ENCODE measurements around the gene NXPH1. TPM values are rescaled to one million over a fixed set of nuclear protein-coding genes. Genes with fewer than 3 reads are reported as not detected.

The NXPH1 gene
- polyA plus RNA-seq, 1 donor from 2014 or later, result 15.9 TPM

DNA sequence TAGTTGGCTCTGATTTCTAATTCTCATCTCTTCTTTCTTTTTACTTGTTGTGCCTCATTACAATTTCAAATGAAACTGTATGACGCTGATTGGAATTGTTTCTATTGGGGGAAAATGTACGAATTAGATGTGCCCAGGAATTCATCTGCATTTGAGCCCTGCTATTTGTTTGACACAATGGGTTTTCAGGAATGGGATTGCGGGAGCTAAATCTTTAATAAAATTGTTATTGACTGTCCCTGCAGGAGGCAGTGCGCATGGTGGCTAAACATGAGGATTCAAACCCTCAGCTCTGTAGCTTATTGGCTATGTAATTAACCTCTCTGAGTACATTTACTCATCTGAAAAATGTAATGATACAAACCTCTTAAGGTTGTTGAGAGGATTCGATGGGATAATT, 181.6 kb downstream of the NXPH1 start:
- Histone ChIP-seq H3K4me3 (ENCODE audit: low read length) (no peak overlapping the region), H3K4me2 (ENCODE audit: low read length) (no peak overlapping the region), H3K79me2 (replicated peaks; ENCODE audit: insufficient read depth, low read length) (no peaks in the 10 kb centered on the region), H3K9ac (ENCODE audit: low read length) (no peak overlapping the region), H3K27me3 (ENCODE audit: insufficient read depth, low read depth, low read length) (no peaks in the 10 kb centered on the region), H3K27ac (ENCODE audit: low read length) (no peak overlapping the region), H2AFZ (ENCODE audit: low read depth, low read length) (no peak overlapping the region), H3K9me2 (ENCODE audit: insufficient read depth, low read length) (no peaks in the 10 kb centered on the region), H3F3A (ENCODE audit: insufficient read depth, low read length, poor library complexity, severe bottlenecking) (no peaks in the 10 kb centered on the region), H3K9me3 (ENCODE audit: low read length) (no peaks in the 10 kb centered on the region), H4K20me1 (ENCODE audit: insufficient read depth) (no peaks in the 10 kb centered on the region), H3K36me3 (ENCODE audit: insufficient read depth, low read length) (no peaks in the 10 kb centered on the region)
- TF ChIP-seq, protein P1, sequence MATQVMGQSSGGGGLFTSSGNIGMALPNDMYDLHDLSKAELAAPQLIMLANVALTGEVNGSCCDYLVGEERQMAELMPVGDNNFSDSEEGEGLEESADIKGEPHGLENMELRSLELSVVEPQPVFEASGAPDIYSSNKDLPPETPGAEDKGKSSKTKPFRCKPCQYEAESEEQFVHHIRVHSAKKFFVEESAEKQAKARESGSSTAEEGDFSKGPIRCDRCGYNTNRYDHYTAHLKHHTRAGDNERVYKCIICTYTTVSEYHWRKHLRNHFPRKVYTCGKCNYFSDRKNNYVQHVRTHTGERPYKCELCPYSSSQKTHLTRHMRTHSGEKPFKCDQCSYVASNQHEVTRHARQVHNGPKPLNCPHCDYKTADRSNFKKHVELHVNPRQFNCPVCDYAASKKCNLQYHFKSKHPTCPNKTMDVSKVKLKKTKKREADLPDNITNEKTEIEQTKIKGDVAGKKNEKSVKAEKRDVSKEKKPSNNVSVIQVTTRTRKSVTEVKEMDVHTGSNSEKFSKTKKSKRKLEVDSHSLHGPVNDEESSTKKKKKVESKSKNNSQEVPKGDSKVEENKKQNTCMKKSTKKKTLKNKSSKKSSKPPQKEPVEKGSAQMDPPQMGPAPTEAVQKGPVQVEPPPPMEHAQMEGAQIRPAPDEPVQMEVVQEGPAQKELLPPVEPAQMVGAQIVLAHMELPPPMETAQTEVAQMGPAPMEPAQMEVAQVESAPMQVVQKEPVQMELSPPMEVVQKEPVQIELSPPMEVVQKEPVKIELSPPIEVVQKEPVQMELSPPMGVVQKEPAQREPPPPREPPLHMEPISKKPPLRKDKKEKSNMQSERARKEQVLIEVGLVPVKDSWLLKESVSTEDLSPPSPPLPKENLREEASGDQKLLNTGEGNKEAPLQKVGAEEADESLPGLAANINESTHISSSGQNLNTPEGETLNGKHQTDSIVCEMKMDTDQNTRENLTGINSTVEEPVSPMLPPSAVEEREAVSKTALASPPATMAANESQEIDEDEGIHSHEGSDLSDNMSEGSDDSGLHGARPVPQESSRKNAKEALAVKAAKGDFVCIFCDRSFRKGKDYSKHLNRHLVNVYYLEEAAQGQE (IDR thresholded peaks at IDR 0.05; ENCODE audit: borderline replicate concordance), result no peak
- TF ChIP-seq EZH2 (IDR thresholded peaks at IDR 0.05; ENCODE audit: borderline replicate concordance, insufficient read depth, low read length, poor library complexity, severe bottlenecking), result no peak
- TF ChIP-seq TAF1 (IDR thresholded peaks at IDR 0.05; ENCODE audit: low read depth), result no peak

DNA sequence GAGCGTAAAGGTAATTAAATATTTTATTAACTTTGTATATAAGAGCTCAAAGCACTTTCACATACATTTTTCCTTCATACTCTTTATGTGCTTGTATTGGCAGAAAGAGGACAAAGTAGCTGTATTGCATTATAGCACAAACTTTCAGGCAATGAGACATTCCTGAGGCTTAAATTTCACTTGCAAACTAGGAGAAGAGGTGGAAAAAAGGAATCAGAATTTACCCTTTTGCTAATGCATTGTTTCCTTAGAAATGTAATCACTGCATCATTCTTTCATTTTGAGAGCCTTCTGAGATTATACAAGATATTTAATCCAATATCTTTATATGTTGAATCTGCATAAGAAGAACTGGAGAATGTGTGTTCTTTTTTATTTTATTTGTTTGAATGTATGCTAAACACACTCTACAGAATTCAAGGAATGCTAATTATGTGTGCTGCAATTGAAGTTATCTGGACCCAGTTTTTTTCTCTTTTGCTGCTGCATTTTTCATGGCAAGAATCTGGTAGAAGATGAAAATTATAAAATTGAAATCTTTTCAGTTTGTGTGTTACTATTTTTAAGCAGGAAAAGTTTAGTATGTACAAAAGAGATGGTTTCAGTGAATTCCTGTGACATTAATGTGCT, 185.1 kb downstream of the NXPH1 start:
- no peak overlapping the region for H3K4me2 ChIP-seq (ENCODE audit: low read length)
- H4K20me1 ChIP-seq (ENCODE audit: insufficient read depth), result no peaks in the 10 kb centered on the region
- H3K9me3 ChIP-seq (ENCODE audit: low read length), result no peaks in the 10 kb centered on the region
- H3K9me2 ChIP-seq (ENCODE audit: insufficient read depth, low read length), result no peaks in the 10 kb centered on the region
- no peak overlapping the region for H3K4me3 ChIP-seq (ENCODE audit: low read length)
- H3K27me3 ChIP-seq (ENCODE audit: insufficient read depth, low read depth, low read length), result no peaks in the 10 kb centered on the region
- no peak for TF ChIP-seq EP300 (conservative IDR thresholded peaks at IDR 0.05; ENCODE audit: poor library complexity, severe bottlenecking)
- TF ChIP-seq, protein P2, sequence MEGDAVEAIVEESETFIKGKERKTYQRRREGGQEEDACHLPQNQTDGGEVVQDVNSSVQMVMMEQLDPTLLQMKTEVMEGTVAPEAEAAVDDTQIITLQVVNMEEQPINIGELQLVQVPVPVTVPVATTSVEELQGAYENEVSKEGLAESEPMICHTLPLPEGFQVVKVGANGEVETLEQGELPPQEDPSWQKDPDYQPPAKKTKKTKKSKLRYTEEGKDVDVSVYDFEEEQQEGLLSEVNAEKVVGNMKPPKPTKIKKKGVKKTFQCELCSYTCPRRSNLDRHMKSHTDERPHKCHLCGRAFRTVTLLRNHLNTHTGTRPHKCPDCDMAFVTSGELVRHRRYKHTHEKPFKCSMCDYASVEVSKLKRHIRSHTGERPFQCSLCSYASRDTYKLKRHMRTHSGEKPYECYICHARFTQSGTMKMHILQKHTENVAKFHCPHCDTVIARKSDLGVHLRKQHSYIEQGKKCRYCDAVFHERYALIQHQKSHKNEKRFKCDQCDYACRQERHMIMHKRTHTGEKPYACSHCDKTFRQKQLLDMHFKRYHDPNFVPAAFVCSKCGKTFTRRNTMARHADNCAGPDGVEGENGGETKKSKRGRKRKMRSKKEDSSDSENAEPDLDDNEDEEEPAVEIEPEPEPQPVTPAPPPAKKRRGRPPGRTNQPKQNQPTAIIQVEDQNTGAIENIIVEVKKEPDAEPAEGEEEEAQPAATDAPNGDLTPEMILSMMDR (IDR thresholded peaks at IDR 0.05; ENCODE audit: poor library complexity, severe bottlenecking), result no peak
- TF ChIP-seq SMC3 (conservative IDR thresholded peaks at IDR 0.05; ENCODE audit: poor library complexity), result no peak
- no peak for TF ChIP-seq RAD21 (conservative IDR thresholded peaks at IDR 0.05)
- TF ChIP-seq, protein P1 (IDR thresholded peaks at IDR 0.05; ENCODE audit: borderline replicate concordance), result no peak
- TF ChIP-seq MXI1 (conservative IDR thresholded peaks at IDR 0.05; ENCODE audit: poor library complexity, severe bottlenecking), result no peak
- TF ChIP-seq POLR2AphosphoS5 (IDR thresholded peaks at IDR 0.05), result no peak
- no peak for TF ChIP-seq TAF1 (IDR thresholded peaks at IDR 0.05; ENCODE audit: low read depth)
- no peak for TF ChIP-seq EZH2 (IDR thresholded peaks at IDR 0.05; ENCODE audit: borderline replicate concordance, insufficient read depth, low read length, poor library complexity, severe bottlenecking)
- no peaks in the 10 kb centered on the region for H3K79me2 ChIP-seq (replicated peaks; ENCODE audit: insufficient read depth, low read length)
- no peaks in the 10 kb centered on the region for H3K36me3 ChIP-seq (ENCODE audit: insufficient read depth, low read length)
- H2AFZ ChIP-seq (ENCODE audit: low read depth, low read length), result no peak overlapping the region
- no peak overlapping the region for H3K9ac ChIP-seq (ENCODE audit: low read length)
- no peaks in the 10 kb centered on the region for H3F3A ChIP-seq (ENCODE audit: insufficient read depth, low read length, poor library complexity, severe bottlenecking)
- no peak overlapping the region for H3K27ac ChIP-seq (ENCODE audit: low read length)

Measured in neural cell (in vitro differentiated cells).